HG03460 (cell line): Measurements from ENCODE around the gene ZNF500.

Experiments used
- ATAC-seq: cut with Tn5 transposase; IDR thresholded peaks from one replicate; pipeline ENCODE4 v1.9.1; 2021; ENCODE audit not compliant: unreplicated experiment

Gene ZNF500

GRCh38 chr16:4713663-4714501 is 53.1 kb downstream of the ZNF500 start:
- ATAC-seq: no peak

DNA sequence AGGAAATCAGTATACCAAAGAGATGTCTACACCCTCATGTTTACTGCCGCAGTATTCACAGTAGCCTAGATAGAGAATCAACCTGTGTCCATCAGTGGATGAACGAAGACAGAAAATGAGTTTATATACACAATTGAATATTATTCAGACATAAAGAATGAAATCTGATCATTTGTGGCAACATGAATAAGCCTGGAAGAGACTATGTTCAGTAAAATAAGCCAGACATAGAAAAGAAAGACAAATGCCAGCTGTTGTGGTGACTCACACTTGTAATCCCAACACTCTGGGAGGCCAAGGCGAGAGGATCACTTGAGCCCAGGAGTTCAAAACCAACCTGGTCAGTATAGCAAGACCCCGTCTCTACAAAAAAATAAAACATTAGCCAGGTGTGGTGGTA is 57.5 kb downstream of the ZNF500 start:
- no peak for ATAC-seq

DNA sequence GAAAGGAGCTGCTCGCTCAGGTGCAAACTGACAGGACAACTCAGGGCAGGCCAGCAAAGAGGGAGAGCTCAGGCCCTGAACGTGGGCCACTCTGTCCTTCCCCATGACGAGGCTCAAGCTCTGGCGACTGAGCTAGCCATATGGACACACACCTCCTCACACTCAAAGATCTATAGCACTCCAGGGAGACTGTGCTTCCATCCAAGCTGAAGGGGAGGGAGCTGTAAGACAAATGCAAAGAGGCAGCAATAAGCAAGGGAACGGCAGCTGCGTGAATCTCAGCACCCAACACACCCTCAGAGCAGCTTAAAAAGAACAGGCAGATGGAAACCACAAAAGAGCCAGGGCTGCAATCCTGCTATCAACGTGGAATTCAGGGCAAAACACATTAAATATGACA is 60.1 kb downstream of the ZNF500 start:
- ATAC-seq: no peak

DNA sequence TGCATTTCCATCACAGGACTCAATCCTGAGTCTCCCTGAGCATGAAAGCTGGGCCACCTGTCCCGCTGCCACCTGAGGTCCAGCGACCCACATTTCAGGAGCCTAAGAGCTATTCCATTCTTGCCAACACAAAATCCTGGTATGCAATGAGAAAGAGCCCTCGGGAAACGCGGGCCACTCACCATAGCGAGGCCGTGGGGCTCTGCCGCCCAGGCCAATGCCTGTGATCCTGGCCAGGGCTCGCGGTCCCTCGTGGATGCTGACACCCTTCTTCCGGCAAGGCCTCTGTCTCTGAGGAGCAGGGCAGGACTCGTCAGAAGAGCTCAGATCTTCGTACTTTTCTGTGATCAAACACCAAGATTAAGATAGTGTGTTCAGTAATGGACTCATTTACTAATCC is 62.0 kb downstream of the ZNF500 start:
- no peak for ATAC-seq

DNA sequence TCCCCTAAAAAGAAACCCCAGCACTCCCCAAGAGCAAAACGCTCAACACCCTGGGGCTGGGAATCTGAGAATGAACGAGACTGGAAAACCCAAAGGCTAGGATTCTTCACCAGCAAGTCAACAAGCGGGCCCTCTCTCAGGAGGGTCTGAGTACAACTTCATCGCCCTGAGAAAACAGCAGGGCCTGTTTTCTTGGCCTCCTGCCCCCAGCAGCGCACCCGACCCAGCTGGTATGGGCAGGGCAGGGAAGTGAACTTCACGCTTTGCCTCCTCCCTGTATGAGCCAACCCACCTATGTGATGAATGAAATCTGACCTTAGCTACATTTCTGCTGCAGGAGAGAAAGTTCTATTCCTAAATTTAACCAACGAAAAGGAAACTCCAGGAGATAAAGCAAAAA is 62.5 kb downstream of the ZNF500 start:
- ATAC-seq: no peak

GRCh38 chr16:4703906-4704305 is 63.1 kb downstream of the ZNF500 start:
- ATAC-seq: no peak

DNA sequence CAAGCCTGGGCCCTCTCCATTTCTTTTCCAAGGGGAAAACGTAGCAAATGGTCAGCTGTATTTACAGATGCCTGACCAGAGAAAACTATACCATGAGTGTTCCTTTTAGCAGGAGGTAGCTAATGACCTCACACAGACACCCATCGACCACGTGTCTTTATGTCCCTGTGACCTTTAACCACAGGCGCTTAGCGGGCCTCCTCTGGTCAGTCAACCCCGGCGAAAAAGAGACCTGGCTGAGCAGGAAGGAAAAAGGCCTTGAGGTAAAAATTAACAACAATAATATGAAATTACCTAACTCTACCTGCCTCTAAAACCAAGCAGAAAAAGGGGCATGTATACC is 64.5 kb downstream of the ZNF500 start:
- ATAC-seq: no peak

GRCh38 chr16:4701791-4702465 is 65.0 kb downstream of the ZNF500 start:
- ATAC-seq: no peak

DNA sequence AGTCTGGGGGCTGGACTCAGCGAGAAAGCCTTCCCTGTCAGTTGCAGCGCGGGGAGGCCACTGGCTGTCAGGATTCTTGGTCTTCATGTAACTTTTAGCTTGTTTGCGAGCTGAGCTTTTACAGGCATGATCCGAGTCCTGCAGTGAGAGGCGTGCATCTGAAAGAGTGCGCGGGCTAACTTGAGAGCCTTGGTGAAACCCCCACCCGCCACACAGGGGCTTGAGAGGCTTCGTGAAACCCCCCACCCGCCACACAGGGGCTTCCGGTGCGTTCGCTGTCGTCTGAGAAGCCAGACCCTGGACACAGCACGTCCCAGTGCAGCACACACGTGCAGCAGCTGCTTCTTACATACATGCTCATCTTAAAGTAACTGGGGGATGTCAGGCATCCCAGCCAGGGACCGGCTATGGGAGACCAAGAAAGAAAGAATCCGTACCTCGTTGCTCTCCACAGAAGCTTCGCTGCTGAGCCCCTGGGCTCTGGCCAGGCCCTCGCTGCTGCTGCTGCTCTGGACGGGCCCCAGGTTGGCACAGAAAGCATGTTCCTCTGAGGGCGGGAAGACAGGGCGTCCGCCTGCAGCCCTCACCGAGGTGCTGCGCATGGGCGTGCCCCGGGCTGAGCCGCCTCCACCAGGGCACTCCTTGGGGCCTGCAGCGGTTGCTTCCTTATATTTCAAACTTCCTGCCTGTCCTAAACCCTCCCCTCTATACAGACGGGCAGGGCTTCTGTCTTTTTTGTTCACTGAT is 65.8 kb downstream of the ZNF500 start:
- ATAC-seq: no peak

- ATAC-seq: no peak
These were observed 66.5 kb downstream of the ZNF500 start for GRCh38 chr16:4700380-4700996.

DNA sequence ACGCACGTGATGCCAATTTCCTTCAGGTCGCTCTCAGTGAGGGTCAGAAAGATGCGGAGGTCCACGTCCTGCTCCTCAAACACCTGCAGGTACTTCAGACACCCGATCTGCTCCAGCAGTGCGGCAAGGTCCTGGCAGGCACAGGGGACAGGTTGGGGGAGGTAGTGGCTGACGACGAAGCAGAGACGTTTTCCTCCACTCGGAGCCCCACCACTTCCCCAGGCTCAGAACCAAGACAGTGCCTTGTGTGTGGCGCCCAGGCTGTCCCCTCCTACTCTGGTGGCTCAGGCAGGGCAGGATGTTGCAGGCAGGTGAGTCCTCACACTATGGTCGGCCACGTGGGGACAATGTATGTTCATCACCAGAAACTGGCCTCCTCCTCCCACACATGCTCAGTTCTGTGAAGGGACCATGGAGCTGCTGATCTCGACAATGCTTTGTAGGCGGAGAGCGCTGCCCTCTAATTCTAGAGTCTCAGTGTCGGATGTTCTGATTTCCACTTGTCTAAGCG is 67.9 kb downstream of the ZNF500 start:
- no peak for ATAC-seq

GRCh38 chr16:4698321-4699045 is 68.5 kb downstream of the ZNF500 start:
- no peak for ATAC-seq
